UCSD-AML1 (cell line): ENCODE data around the gene ADCY1.

Experiments used
- DNase-seq: peaks from one replicate; lab custom pipeline; 2025; ENCODE audit not compliant: unreplicated experiment; lab: John Stamatoyannopoulos, UW

ADCY1 gene

GRCh38 chr7:45689011-45689796, 115.0 kb downstream of the ADCY1 start:
- DNase-seq: peak; percentile 38

GRCh38 chr7:45689797-45690761, 115.9 kb downstream of the ADCY1 start:
- no peak for DNase-seq

GRCh38 chr7:45690762-45691150, 116.6 kb downstream of the ADCY1 start:
- no peak for DNase-seq

GRCh38 chr7:45691155-45691656, 117.0 kb downstream of the ADCY1 start:
- DNase-seq: no peak

- no peak for DNase-seq
These were observed 117.9 kb downstream of the ADCY1 start for GRCh38 chr7:45692031-45692430.

GRCh38 chr7:45695249-45695995, 121.3 kb downstream of the ADCY1 start:
- DNase-seq: no peak

GRCh38 chr7:45696476-45696875, 122.3 kb downstream of the ADCY1 start:
- no peak for DNase-seq

- no peak for DNase-seq
These were observed 123.5 kb downstream of the ADCY1 start for GRCh38 chr7:45697576-45698136.

GRCh38 chr7:45698303-45699014, 124.3 kb downstream of the ADCY1 start:
- DNase-seq: no peak

- no peak for DNase-seq
These were observed 124.8 kb downstream of the ADCY1 start for GRCh38 chr7:45699015-45699309.

GRCh38 chr7:45699726-45700390, 125.7 kb downstream of the ADCY1 start:
- DNase-seq: no peak

- DNase-seq: no peak
These were observed 126.4 kb downstream of the ADCY1 start for GRCh38 chr7:45700556-45700955.

GRCh38 chr7:45701701-45702510, 127.7 kb downstream of the ADCY1 start:
- no peak for DNase-seq

- DNase-seq: no peak
These were observed 128.6 kb downstream of the ADCY1 start for GRCh38 chr7:45702751-45703150.

- no peak for DNase-seq
These were observed 129.2 kb downstream of the ADCY1 start for GRCh38 chr7:45703373-45703821.

- DNase-seq: no peak
These were observed 129.9 kb downstream of the ADCY1 start for GRCh38 chr7:45703911-45704682.

- DNase-seq: no peak
These were observed 130.5 kb downstream of the ADCY1 start for GRCh38 chr7:45704683-45705016.
